Stimulated activated naive CD4-positive, alpha-beta T cell (primary cell): Measurements from ENCODE around the gene TJAP1.
A peak's percentile ranks its signal among the peaks of the same experiment; 100 is the strongest.
"Not testable (repeated sequence)": the region's sequence is repeated elsewhere in the genome, so short reads cannot be mapped to it uniquely, and the experiment has no call there.

ENCODE experiments used
- DNase-seq, 6 experiments: peaks; one replicate each; lab custom pipeline; 2025; lab: John Stamatoyannopoulos, UW

Gene TJAP1

DNA sequence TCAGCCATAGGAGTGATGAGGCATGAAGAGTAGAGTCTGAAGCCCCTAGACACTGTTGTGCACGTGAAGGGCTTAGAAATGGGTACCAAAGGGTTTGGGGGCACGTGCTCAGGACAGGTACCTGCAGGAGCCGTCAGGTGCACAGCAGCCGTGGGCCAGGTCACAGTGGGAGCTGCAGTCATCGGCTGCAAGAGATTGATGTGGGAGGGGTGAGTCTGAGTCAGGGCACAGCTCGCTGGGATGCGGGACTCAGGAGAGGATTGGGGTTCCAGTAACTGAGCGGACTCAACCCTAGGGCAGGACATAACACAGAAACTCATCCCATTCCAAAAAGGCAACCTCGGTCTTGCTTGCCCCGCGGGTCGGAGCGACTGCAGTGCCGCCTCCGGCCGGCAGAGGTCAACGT, 23.1 kb upstream of the TJAP1 start:
- DNase-seq: peak in 5 of 6 experiments; percentile 23 to 53 (median 46)

DNA sequence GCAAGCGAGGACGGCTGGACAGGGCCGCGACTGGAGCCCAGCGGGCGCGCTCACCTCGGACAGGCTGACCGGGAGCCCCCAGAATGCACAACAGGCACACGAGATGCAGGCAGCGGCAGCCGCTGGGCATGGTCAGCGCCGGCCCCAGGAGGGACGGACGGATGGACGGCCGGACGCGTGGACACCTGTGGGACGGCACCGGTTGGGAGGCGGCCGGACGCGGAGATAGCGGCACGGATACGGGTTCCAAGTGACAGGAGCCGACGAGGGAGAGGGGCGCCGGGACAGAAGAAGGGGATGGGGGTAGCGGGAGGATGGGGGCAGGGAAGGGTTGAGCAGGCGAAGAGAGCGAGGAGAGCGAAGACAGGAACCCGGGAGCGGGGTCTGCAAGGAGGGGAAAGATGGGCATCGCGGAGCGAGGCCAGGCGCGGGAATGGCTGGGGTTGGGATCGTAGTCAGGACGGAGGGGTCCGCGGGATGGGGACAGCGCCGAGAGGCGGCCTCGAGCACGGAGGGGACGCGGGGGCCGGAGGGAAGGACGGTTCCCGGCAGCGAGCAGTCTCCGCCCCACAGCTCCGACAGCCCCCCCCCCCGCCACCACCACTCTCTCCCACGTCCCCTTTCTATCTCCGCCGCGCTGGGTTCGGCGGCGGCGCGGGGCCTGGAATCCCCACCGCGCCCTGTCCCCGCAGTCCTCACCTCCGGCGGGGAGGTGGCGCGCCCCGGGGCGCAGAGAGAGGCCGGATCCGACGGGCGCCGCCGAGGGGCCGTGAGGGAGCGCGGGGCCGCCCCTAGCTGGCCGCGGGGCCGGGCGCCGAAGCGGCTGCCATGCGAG, 22.5 kb upstream of the TJAP1 start:
- DNase-seq: peak in 5 of 6 experiments; percentile 40 to 58 (median 47)

DNA sequence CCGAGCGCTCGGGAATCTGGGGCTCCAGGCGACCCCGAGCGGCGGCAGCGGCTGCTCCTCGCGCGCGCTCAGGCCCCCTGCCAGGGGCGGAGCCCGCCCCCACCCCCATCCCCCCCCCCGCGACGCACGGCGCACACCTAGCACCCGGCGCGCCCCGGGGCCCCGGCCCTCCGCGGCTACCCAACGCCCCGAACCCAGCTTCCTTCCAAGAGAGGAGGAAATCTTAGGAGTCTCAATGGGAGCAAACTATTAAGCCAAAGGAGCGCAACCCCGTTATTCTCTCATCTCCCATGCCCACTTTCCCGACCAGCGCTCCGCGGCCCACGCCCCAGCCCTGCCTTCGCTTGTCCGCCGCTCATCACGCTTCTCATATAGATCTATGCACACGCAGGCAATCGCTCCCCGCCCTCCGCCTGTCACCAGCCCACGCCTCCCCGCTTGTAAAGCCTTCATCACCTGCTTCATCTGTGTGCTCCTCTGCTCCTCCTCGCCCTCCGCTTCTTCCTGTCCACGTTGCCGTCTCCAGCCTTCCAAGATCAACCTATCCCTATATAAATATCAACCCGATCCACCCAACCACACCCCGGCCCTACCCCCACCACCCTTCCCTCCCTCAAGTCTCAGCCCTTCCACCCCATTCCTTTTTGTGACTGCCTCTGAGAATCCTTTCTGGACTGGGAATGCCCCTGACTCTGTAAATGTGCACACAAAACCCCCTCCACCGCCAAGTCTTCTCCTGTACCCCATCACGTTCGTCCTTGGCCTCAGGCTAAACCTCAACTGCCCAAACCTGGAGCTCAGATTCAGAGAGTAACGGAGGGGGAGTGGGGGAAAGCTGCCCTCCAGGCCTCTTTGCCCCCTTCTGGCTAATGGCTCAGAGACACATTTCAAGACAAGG, 21.6 kb upstream of the TJAP1 start, which contains the start of gene DLK2:
Gene DLK2, minus strand, starts transcription at position 18 of the 898 bp plus-strand sequence. CDS start 723 bp downstream, outside the sequence.
- peak; percentile 24 to 69 (median 50) for DNase-seq

DNA sequence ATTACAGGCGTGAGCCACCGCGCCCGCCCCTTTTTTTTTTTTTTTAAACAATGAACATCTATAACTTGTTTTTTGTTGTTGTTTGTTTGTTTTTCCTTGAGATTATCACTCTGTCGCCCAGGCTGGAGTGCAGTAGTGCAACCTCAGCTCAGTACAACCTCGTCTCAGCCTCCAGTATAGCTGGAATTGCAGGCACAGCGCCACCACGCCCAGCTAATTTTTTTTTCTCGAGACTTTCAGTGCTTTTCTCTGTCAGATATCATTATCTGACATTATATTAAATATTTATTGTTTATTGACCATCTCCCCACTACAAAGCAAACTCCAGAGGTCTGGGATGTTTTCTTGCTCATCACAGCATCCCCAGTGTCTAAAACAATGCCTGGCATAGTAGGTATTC, 19.7 kb upstream of the TJAP1 start:
- DNase-seq: no peak

DNA sequence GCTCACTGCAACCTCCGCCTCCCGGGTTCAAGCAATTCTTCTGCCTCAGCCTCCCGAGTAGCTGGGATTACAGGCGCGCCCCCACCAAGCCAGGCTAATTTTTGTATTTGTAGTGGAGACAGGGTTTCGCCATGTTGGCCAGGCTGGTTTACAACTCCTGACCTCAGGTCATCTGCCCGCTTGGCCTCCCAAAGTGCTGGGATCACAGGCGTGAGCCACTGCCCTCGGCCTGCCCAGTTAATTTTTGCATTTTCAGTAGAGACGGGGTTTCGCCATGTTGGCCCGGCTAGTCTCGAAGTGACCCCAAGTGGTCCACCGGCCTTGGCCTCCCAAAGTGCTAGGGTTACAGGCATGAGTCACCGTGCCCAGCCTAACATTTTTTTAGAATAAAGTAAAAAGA, 19.2 kb upstream of the TJAP1 start:
- not testable (repeated sequence) for DNase-seq

DNA sequence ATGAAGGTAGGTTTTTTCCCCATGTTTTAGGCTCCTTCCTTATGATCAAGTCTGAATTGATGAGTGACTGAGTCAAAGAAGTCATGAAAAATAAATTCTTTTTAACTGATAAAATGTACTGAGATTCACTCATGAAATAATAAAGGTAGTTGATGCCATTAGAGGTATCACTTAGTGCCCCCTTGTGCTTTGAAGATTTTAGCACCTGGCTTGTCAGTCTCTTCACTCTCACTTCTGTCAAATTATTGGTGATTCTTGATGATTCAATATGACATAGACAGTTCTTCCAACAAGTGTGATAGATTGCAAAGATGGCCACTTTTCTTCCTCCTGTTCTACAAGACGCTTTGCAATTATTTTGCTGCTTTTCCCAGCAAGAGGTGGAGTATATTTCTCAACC, 17.8 kb upstream of the TJAP1 start:
- no peak for DNase-seq

DNA sequence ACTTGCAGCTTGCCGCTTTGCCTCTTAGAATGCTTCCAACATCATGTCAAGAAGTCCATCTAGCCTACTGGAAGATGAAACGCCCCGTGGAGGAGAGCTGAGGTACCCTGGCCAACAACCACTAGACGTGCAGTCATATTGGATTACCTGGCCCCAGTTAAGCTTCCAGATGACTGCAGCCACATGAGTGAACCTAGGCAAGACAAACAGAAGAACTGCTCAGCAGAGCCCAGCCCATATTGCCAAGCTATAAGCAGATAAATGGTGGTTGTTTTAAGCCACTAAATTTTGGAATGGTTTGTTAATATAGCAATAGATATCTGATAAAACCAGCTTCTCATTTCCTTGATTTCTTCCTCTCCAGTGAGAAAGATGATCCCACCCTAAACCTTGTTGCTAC, 17.3 kb upstream of the TJAP1 start:
- DNase-seq: no peak

DNA sequence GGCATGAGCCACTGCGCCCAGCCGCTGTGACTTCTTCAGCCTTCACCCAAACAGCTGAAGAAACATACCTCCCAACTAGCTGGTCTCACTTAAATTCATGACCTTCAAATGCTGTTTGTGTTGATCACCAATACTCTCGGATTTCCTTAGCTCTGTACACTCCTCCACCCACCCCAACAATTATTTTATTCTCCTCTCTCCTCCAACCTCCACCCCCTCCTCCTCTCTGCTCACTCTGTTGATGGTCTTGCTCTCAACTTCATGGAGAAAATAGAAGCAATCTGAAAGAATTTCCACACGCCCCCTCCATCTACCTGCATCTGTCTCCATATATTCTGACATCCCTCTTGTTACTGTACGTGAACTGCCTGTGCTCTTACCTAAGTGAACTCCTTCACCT, 15.4 kb upstream of the TJAP1 start:
- no peak for DNase-seq

DNA sequence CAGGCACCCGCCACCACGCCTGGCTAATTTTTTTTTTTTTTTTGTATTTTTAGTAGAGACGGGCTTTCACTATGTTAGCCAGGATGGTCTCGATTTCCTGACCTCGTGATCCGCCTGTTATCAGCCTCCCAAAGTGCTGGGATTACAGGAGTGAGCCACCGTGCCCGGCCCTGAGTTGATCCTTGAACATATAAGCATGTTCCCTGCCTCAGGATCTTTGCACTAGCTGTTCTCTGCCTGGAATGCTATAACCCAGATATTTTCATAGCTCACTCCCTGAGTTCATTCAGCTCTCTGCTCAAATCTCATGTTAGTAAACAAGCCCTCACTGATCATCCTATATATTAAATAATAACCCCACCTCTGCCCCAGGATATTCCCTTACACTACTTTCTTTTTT, 13.0 kb upstream of the TJAP1 start:
- no peak for DNase-seq

DNA sequence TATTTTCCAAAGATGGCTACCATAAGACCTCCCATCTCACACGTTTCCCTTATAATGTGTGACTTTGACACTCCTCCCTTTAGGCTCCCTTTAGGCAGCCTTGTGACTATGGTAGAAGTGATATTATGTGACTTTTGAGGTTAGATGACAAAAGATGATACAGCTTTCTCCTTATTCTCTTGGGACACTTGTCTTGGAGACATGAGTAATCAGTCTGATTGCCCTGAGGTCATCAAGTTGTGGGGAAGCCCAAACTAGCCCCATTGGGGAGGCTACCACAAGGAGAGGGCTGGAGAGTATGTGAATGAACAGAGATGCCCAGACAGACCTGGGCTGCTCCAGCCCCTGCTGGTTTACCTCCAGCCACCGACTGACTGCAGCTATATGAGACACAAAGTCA, 11.4 kb upstream of the TJAP1 start:
- no peak for DNase-seq

DNA sequence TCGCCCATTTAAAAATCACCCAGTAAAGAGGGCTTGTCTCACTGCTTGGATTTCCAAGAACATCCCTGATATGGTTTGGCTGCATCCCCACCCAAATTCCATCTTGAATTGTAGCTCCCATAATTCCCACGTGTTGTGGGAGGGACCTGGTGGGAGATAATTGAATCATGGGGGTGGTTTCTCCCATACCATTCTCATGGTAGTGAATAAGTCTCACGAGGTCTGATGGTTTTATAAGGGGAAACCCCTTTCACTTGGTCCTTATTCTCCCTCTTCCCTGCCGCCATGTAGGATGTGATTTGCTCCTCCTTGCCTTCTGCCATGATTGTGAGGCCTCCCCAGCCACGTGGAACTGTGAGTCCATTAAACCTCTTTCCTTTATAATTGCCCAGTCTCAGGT, 10.1 kb upstream of the TJAP1 start:
- DNase-seq: not testable (repeated sequence)

DNA sequence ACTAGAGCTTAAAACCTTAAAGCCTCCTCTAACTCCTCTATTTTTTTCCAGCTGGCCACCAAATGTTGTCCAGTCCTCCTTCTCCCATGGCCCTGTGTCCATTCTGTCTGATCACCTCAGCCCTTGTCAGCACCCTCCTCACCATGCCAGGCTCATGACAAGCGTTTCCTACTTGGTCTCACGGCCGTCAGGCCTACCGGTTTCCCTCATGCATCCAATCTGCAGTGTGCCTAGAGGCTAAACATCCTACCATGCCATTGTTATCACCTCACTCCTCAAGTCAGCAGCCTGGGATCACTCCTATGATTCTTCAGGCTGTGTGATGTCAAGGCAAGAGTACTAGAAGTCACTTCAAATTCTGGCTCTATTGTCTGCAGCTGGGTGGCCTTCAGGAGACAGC, 9.6 kb upstream of the TJAP1 start:
- DNase-seq: no peak

DNA sequence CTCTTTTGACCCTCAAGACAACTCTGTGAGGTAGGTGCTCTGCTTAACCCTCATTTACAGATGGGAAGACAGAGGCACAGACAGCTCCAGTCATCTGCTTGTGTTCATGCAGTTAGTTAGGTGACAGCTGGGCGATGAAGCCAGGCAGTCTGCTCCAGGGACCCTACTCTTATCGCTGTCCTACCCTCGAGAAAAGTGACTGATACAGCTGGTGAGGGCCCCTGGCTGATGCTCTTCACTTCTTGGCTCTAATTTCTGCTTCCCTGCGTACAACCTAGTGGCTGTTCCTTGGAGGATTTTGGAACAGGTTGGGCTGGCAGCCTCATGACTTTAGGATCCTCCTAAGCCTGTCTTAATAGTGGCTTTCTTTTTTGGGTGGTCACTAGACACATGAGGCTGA, 9.1 kb upstream of the TJAP1 start:
- DNase-seq: no peak

DNA sequence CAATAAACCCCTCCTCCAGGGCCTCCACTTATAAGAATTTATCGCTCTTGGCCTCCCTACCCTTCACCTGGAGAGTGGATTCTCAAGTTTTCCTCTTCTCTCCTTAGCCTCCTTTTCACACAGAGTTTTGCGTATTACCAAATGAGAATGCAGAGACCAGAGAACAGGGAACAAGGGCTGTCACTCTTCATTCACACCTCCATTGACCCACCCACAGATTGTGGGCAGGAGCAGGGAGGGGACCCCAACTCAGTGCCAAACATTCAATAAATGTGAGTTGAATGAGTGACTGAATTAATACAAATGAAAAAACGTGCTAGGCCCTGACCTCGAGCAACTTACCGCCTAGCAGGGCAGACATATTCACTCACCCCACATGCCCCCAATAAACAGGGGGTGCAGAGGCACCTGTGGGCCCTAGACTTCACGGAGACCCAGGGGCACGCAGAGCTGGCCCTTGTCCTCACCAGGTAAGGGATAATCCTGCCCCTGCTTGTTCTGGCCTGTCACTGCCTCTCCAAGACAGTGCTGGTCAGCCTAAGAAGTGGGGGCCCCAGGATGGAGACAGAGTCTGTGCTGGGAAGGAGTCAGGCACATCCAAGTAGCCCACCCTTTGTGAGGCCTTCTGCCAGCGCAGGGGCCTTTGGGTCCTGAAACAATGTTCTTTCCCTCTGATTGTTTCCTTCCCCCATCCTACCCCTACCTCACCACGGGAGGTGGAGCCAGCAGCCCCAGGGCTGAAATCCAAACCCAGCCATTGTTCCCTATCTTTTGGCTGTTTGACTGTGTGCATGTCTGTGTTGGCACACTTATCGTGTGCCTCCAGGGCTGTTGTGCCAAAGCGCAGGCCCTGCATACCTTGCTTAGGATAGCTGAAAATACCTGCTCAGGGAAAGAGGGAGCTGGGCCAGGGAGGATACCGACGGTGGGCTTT, 8.4 kb upstream of the TJAP1 start:
- no peak for DNase-seq

DNA sequence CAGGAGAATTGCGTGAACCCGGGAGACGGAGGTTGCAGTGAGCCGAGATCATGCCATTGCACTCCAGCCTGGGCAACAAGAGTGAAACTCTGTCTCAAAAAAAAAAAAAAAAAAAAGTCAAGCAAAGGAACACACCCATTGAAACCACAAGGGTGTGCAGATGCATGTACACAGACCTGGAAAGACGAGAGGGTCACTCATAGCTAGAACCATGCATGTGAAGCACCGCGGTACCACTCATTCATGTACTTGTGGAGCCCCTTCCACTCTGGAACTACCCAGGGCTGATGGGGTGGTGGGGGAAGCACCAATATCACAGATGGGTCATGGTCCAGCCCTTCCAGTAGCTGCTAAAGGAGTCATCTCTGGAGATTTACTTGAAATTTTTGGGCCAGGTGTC, 7.4 kb upstream of the TJAP1 start:
- DNase-seq: no peak

DNA sequence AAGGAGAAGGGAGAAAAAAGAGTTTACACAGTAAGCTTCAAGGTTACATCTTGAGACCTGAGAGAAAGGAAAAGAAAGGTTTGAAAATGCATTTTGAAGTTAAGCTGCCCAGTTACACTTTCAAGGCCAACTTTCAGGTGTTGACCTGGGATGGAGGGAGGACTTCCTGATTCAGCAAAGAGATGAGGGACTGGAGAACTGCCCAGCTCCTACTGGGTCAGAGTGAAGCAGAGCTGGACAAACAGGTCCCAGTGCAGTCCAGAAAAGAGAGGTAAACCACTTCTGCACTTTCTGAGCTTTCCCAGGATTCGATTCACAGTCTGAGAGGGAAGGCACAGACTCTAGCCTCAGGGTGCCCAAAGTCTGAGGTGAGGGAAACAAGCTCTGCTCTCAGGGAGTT, 6.0 kb upstream of the TJAP1 start:
- no peak for DNase-seq

DNA sequence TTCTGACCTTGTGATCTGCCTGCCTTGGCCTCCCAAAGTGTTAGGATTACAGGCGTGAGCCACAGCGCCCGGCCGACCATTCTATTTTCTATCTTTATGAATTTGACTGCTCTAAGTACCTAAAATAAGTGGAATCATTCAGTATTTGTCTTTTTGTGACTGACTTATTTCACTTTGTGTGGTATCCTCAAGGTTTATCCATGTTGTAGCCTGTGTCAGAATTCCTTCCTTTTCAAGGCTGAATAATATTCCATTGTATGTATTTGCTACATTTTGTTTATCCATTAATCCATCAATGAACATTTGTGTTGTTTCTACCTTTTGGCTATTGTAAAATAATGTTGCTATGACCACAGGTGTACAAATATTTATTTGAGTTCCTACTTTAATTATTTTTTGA, 4.9 kb upstream of the TJAP1 start:
- no peak for DNase-seq

DNA sequence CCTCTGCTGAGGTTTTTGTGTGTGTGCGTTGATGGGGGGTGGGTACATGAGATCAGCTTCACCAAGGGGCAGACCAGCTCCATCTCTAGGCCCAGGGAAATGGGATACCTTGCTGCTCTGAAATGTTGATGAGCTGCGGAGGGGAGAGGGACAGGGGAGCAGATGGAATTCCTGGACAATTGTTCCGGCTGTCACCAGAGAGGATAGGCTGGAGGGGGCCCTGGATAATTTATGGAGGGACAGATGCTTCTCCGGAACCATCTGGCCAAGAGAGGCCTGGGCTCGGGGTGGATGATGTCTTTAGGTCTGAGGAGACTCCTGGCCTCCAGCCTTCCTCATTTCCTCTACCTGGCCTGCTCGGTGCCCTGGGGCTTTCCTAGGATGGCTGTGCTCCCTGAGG, 1.9 kb upstream of the TJAP1 start:
- no peak for DNase-seq

DNA sequence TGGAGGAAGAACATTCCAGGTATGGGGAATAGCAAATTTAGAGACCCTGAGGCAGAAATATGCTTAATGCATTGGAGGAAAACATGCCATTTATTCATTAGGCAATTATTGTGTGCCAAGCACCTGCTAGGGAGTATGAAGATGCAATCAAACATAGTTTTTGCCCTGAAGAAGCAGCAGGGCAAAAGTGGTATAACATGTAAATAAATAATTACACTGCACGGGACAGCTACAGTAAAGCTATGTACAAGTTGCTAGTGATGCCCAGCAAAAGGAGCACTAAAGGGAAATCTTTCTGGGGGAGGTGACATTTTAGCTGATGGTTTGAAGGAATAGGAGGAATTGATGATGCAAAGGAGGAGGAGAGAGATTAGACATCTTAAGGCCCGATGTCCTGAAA, 624 bp upstream of the TJAP1 start:
- peak in 2 of 6 experiments; percentile 12 to 26 for DNase-seq

DNA sequence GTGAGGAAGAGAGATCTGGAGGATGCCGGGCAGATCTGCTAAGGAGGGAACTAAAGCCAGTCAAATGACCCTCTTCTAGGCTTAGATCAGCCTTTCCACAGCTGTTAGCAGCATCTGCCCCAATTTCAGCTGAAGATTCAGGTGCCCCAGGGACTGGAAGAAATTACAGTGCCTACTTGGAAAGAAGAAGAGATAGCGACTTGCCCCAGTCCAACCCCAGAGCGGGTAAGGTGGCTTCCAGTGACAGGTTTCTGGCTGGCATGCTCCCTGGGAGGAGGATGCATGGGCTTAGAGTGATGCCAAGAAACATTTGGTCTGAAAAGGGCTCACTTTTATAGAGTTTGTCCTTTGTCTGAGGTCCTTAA, 620 bp downstream of the TJAP1 start:
- peak in 2 of 6 experiments; percentile 9 to 51 for DNase-seq

DNA sequence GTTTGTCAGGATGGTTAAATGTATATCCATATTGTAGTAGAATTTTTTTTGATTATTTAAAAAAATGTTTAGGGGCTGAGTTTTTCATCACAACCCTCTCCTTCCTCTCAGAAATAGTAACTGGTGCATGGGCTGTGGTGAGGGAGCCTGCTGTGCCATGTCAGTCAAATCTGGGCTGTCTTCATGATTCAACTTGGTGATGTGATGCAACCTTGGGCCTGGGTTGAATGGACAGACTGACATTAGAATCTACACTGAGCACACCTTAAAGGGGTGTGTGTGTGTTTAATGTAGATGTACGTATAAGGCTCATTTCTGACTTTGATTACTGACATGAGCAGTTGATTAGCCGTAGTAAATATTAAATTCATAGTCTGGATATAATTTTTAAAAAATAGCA, 3.7 kb downstream of the TJAP1 start:
- DNase-seq: no peak
